ENCODE data around the gene AGBL1.
A peak's percentile ranks its signal among the peaks of the same experiment; 100 is the strongest.

Gene AGBL1

GRCh38 chr15:86555939-86556338 is 476.3 kb downstream of the AGBL1 start:
- Histone ChIP-seq H3K27ac (ENCODE audit: low read length, poor library complexity, severe bottlenecking) (no peak overlapping the region), H3K18ac (ENCODE audit: low read depth in 1 of 2, low read length in 2 of 2) (peak overlapping the region in 1 of 2 experiments; percentile 43), H2AK5ac (ENCODE audit: low read length, severe bottlenecking) (no peak overlapping the region), H3K23ac (ENCODE audit: low read length in 2 of 2) (no peak overlapping the region), H2BK12ac (ENCODE audit: low read length in 2 of 2) (no peak overlapping the region), H3K4me2 (ENCODE audit: low read length, poor library complexity, severe bottlenecking) (no peak overlapping the region), H3K9ac (ENCODE audit: low read length) (no peak overlapping the region), H3K79me1 (replicated peaks; ENCODE audit: low read length, poor library complexity, severe bottlenecking) (no peaks in the 10 kb centered on the region), H3K36me3 (ENCODE audit: control insufficient read depth in 1 of 2, insufficient read depth in 2 of 2, low read depth in 1 of 2, low read length in 2 of 2) (no peaks in the 10 kb centered on the region), H3K27me3 (ENCODE audit: control insufficient read depth in 1 of 2, insufficient read depth in 1 of 2, low read length in 2 of 2) (no peaks in the 10 kb centered on the region), H3K4ac (ENCODE audit: low read depth in 1 of 2, low read length in 2 of 2) (no peak overlapping the region), H3K9me3 (ENCODE audit: control insufficient read depth, low read length) (no peaks in the 10 kb centered on the region), H3K4me3 (ENCODE audit: insufficient read depth in 1 of 2, low read depth in 1 of 2, low read length in 2 of 2) (no peak overlapping the region), H4K91ac (ENCODE audit: low read length) (no peak overlapping the region), H2AFZ (ENCODE audit: low read depth, low read length) (no peak overlapping the region), H2BK120ac (ENCODE audit: low read depth, low read length) (no peak overlapping the region), H3K4me1 (ENCODE audit: control insufficient read depth, insufficient read depth, low read depth, low read length) (no peaks in the 10 kb centered on the region), H2BK5ac (ENCODE audit: low read depth, low read length, poor library complexity, severe bottlenecking) (no peak overlapping the region), H4K8ac (ENCODE audit: low read length) (no peak overlapping the region), H3K14ac (ENCODE audit: low read length in 2 of 2) (no peak overlapping the region), H2BK15ac (ENCODE audit: low read depth, poor library complexity, severe bottlenecking) (no peak overlapping the region)
- peak; percentile 92 for DNase-seq
- 0% methylated on average over 1 of the region's 1 CpG for WGBS

- no peak overlapping the region for H2BK15ac ChIP-seq (ENCODE audit: low read depth, poor library complexity, severe bottlenecking)
- H3K9me3 ChIP-seq (ENCODE audit: control insufficient read depth, low read length): no peaks in the 10 kb centered on the region
- peak overlapping the region; percentile 47 to 51 for H3K4ac ChIP-seq (ENCODE audit: low read depth in 1 of 2, low read length in 2 of 2)
- H3K9ac ChIP-seq (ENCODE audit: low read length): no peak overlapping the region
- no peak for DNase-seq
- H3K14ac ChIP-seq (ENCODE audit: low read length in 2 of 2): no peak overlapping the region
- H3K4me3 ChIP-seq (ENCODE audit: insufficient read depth in 1 of 2, low read depth in 1 of 2, low read length in 2 of 2): no peak overlapping the region
- H4K91ac ChIP-seq (ENCODE audit: low read length): peak overlapping the region; percentile 80
- WGBS: 40% methylated on average over 1 of the region's 3 CpGs
- no peaks in the 10 kb centered on the region for H3K27me3 ChIP-seq (ENCODE audit: control insufficient read depth in 1 of 2, insufficient read depth in 1 of 2, low read length in 2 of 2)
- no peak overlapping the region for H2BK5ac ChIP-seq (ENCODE audit: low read depth, low read length, poor library complexity, severe bottlenecking)
- no peaks in the 10 kb centered on the region for H3K4me1 ChIP-seq (ENCODE audit: control insufficient read depth, insufficient read depth, low read depth, low read length)
- H2AK5ac ChIP-seq (ENCODE audit: low read length, severe bottlenecking): no peak overlapping the region
- no peak overlapping the region for H3K4me2 ChIP-seq (ENCODE audit: low read length, poor library complexity, severe bottlenecking)
- H2AFZ ChIP-seq (ENCODE audit: low read depth, low read length): no peak overlapping the region
- peak overlapping the region; percentile 28 to 83 for H3K18ac ChIP-seq (ENCODE audit: low read depth in 1 of 2, low read length in 2 of 2)
- H3K23ac ChIP-seq (ENCODE audit: low read length in 2 of 2): no peak overlapping the region
- no peak overlapping the region for H3K27ac ChIP-seq (ENCODE audit: low read length, poor library complexity, severe bottlenecking)
- no peaks in the 10 kb centered on the region for H3K79me1 ChIP-seq (replicated peaks; ENCODE audit: low read length, poor library complexity, severe bottlenecking)
- peak overlapping the region; percentile 45 to 89 for H2BK12ac ChIP-seq (ENCODE audit: low read length in 2 of 2)
- no peaks in the 10 kb centered on the region for H3K36me3 ChIP-seq (ENCODE audit: control insufficient read depth in 1 of 2, insufficient read depth in 2 of 2, low read depth in 1 of 2, low read length in 2 of 2)
- no peak overlapping the region for H4K8ac ChIP-seq (ENCODE audit: low read length)
- peak overlapping the region; percentile 92 for H2BK120ac ChIP-seq (ENCODE audit: low read depth, low read length)
These were observed 476.8 kb downstream of the AGBL1 start for GRCh38 chr15:86556396-86557017.

GRCh38 chr15:86557018-86557550 is 477.4 kb downstream of the AGBL1 start:
- H3K18ac ChIP-seq (ENCODE audit: low read depth in 1 of 2, low read length in 2 of 2): peak overlapping the region in 1 of 2 experiments; percentile 9
- WGBS: 6% methylated on average over 2 of the region's 3 CpGs
- H2AK5ac ChIP-seq (ENCODE audit: low read length, severe bottlenecking): no peak overlapping the region

GRCh38 chr15:86558252-86558651 is 478.6 kb downstream of the AGBL1 start:
- peak overlapping the region; percentile 57 for H2BK15ac ChIP-seq (ENCODE audit: low read depth, poor library complexity, severe bottlenecking)
- H4K8ac ChIP-seq (ENCODE audit: low read length): no peak overlapping the region
- no peak overlapping the region for H3K4me2 ChIP-seq (ENCODE audit: low read length, poor library complexity, severe bottlenecking)
- H2AK5ac ChIP-seq (ENCODE audit: low read length, severe bottlenecking): no peak overlapping the region
- no peaks in the 10 kb centered on the region for H3K9me3 ChIP-seq (ENCODE audit: control insufficient read depth, low read length)
- peak overlapping the region; percentile 1 for H4K91ac ChIP-seq (ENCODE audit: low read length)
- no peak overlapping the region for H2BK5ac ChIP-seq (ENCODE audit: low read depth, low read length, poor library complexity, severe bottlenecking)
- H3K23ac ChIP-seq (ENCODE audit: low read length in 2 of 2): no peak overlapping the region
- no peak overlapping the region for H3K4me3 ChIP-seq (ENCODE audit: insufficient read depth in 1 of 2, low read depth in 1 of 2, low read length in 2 of 2)
- peak overlapping the region; percentile 42 for H2AFZ ChIP-seq (ENCODE audit: low read depth, low read length)
- H3K36me3 ChIP-seq (ENCODE audit: control insufficient read depth in 1 of 2, insufficient read depth in 2 of 2, low read depth in 1 of 2, low read length in 2 of 2): no peaks in the 10 kb centered on the region
- H3K14ac ChIP-seq (ENCODE audit: low read length in 2 of 2): no peak overlapping the region
- H3K4me1 ChIP-seq (ENCODE audit: control insufficient read depth, insufficient read depth, low read depth, low read length): no peaks in the 10 kb centered on the region
- no peak for DNase-seq
- peak overlapping the region; percentile 30 for H2BK120ac ChIP-seq (ENCODE audit: low read depth, low read length)
- H3K79me1 ChIP-seq (replicated peaks; ENCODE audit: low read length, poor library complexity, severe bottlenecking): no peaks in the 10 kb centered on the region
- peak overlapping the region; percentile 58 to 60 for H3K4ac ChIP-seq (ENCODE audit: low read depth in 1 of 2, low read length in 2 of 2)
- no peak overlapping the region for H3K27ac ChIP-seq (ENCODE audit: low read length, poor library complexity, severe bottlenecking)
- H2BK12ac ChIP-seq (ENCODE audit: low read length in 2 of 2): peak overlapping the region in 1 of 2 experiments; percentile 37
- H3K18ac ChIP-seq (ENCODE audit: low read depth in 1 of 2, low read length in 2 of 2): peak overlapping the region; percentile 48 to 66
- no peaks in the 10 kb centered on the region for H3K27me3 ChIP-seq (ENCODE audit: control insufficient read depth in 1 of 2, insufficient read depth in 1 of 2, low read length in 2 of 2)
- no peak overlapping the region for H3K9ac ChIP-seq (ENCODE audit: low read length)

More at GRCh38 chr15:86557018-86557550, 477.4 kb downstream of the AGBL1 start:
- H3K9me3 ChIP-seq (ENCODE audit: control insufficient read depth, low read length): no peaks in the 10 kb centered on the region
- no peak overlapping the region for H4K91ac ChIP-seq (ENCODE audit: low read length)
- no peak overlapping the region for H2BK15ac ChIP-seq (ENCODE audit: low read depth, poor library complexity, severe bottlenecking)
- H3K14ac ChIP-seq (ENCODE audit: low read length in 2 of 2): no peak overlapping the region
- H3K4me3 ChIP-seq (ENCODE audit: insufficient read depth in 1 of 2, low read depth in 1 of 2, low read length in 2 of 2): no peak overlapping the region
- H2BK120ac ChIP-seq (ENCODE audit: low read depth, low read length): no peak overlapping the region
- H3K4me1 ChIP-seq (ENCODE audit: control insufficient read depth, insufficient read depth, low read depth, low read length): no peaks in the 10 kb centered on the region
- no peak overlapping the region for H2BK5ac ChIP-seq (ENCODE audit: low read depth, low read length, poor library complexity, severe bottlenecking)
- H3K4ac ChIP-seq (ENCODE audit: low read depth in 1 of 2, low read length in 2 of 2): no peak overlapping the region
- H3K27ac ChIP-seq (ENCODE audit: low read length, poor library complexity, severe bottlenecking): no peak overlapping the region
- H3K79me1 ChIP-seq (replicated peaks; ENCODE audit: low read length, poor library complexity, severe bottlenecking): no peaks in the 10 kb centered on the region
- peak; percentile 80 for DNase-seq
- H3K4me2 ChIP-seq (ENCODE audit: low read length, poor library complexity, severe bottlenecking): no peak overlapping the region
- no peaks in the 10 kb centered on the region for H3K27me3 ChIP-seq (ENCODE audit: control insufficient read depth in 1 of 2, insufficient read depth in 1 of 2, low read length in 2 of 2)
- H2AFZ ChIP-seq (ENCODE audit: low read depth, low read length): no peak overlapping the region
- H3K36me3 ChIP-seq (ENCODE audit: control insufficient read depth in 1 of 2, insufficient read depth in 2 of 2, low read depth in 1 of 2, low read length in 2 of 2): no peaks in the 10 kb centered on the region
- peak overlapping the region in 1 of 2 experiments; percentile 1 for H2BK12ac ChIP-seq (ENCODE audit: low read length in 2 of 2)
- no peak overlapping the region for H4K8ac ChIP-seq (ENCODE audit: low read length)
- no peak overlapping the region for H3K23ac ChIP-seq (ENCODE audit: low read length in 2 of 2)
- H3K9ac ChIP-seq (ENCODE audit: low read length): no peak overlapping the region

All from mesenchymal stem cell (in vitro differentiated cells and primary cell).